ENCODE results near the gene YWHAE.
A peak's percentile ranks its signal among the peaks of the same experiment; 100 is the strongest.
"Not testable (repeated sequence)": the region's sequence is repeated elsewhere in the genome, so short reads cannot be mapped to it uniquely, and the experiment has no call there.

Gene YWHAE

DNA sequence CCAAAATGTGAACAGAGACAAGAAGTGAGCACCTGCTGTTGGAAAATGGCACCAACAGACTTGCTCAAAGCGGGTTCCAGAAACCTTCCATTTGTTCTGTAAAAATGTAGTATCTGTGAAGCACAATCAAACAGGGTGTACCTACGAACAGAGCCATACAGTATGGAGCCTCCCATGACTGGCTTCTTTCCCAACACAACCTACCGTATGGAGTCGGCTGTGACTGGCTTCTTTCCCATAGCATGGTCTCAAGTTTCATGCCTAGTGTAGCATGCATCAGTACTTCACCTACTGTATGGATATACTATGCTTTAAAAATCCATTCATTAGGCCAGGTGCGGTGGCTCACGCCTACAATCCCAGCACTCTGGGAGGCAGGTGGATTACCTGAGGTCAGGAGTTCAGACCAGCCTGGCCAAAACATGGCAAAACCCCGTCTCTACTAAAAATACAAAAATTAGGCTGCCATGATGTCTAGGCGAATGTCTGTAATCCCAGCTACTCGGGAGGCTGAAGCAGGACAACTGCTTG is 26.2 kb downstream of the YWHAE start:
- TF ChIP-seq ZNF274 (IDR thresholded peaks at IDR 0.05; ENCODE audit: low read depth, low read length), result no peak
- H3K4me3 ChIP-seq (ENCODE audit: low read length), result no peak overlapping the region; the same call in 1 of the 2 replicates

- H3K4me3 ChIP-seq (ENCODE audit: low read length), result no peak overlapping the region
- no peak for TF ChIP-seq ZNF274 (IDR thresholded peaks at IDR 0.05; ENCODE audit: low read depth, low read length)
Observed at GRCh38 chr17:1372618-1373017, 27.4 kb downstream of the YWHAE start.

DNA sequence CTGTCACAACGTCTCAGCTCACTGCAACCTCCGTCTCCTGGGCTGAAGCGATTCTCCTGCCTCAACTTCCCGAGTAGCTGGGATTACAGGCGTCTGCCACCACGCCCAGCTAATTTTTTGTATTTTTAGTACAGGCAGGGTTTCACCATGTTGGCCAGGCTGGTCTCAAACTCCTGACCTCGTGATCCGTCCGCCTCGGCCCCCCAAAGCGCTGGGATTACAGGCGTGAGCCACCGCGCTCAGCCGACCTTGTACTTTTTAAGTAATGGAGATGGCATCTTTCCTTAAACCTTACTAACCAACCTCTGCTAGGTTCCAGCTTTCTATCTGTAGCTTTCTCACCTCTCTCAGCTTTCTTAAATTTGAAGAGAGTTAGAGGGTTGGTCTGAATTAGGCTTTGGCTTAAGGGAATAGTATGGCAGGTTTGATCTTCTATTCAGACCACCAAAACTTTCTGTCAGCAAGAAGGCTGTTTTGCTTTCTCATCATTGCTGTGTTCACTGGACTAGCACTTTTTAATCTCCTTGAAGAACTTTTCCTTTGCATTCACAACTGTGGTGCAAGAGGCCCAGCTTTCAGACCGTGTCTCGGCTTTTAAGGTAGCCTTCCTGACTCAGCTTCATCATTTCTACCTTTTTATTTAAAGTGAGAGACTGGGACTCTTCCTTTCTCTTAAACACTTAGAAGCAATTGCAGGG is 28.0 kb downstream of the YWHAE start:
- no peak for TF ChIP-seq ZNF274 (IDR thresholded peaks at IDR 0.05; ENCODE audit: low read depth, low read length)
- no peak overlapping the region for H3K4me3 ChIP-seq (ENCODE audit: low read length)

DNA sequence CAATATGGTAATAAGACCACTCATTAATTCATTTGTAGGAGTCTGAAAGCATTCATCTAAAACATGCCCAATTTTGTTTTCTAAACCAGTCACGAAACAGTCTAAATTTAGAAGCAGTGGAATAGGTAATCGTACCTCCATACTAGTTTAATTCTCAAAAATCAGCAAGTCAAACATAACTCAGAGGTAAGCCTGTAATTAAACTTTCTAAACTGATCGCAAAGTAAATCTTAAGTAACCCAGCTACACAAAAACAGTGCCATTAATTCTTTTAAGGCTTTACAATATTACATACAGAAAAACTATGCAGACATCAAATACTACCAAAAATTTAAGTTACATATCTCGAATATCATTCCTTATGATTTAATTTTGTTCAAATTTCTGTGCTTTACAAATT is 31.4 kb downstream of the YWHAE start:
- no peak for TF ChIP-seq ZNF274 (IDR thresholded peaks at IDR 0.05; ENCODE audit: low read depth, low read length)
- no peak overlapping the region for H3K4me3 ChIP-seq (ENCODE audit: low read length)

GRCh38 chr17:1367351-1367745 is 32.7 kb downstream of the YWHAE start:
- no peak overlapping the region for H3K4me3 ChIP-seq (ENCODE audit: low read length)
- no peak for TF ChIP-seq ZNF274 (IDR thresholded peaks at IDR 0.05; ENCODE audit: low read depth, low read length)

DNA sequence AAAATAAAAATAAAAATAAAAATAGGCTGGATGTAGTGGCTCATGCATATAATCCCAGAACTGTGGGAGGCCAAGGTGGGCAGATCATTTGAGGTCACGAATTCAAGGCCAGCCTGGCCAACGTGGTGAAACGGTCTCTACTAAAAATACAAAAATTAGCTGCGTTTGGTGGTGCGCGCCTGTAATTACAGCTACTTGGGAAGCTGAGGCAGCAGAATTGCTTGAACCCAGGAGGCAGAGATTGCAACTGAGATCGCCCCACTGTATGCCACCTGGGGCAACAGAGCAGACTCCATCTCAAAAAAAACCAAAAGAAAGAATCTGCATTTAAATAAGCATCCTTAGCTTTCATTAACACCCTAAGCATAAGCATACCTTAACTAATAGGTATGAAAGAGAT is 33.8 kb downstream of the YWHAE start:
- TF ChIP-seq ZNF274 (IDR thresholded peaks at IDR 0.05; ENCODE audit: low read depth, low read length), result no peak
- H3K4me3 ChIP-seq (ENCODE audit: low read length), result no peak overlapping the region

GRCh38 chr17:1365445-1366039 is 34.5 kb downstream of the YWHAE start:
- no peak overlapping the region for H3K4me3 ChIP-seq (ENCODE audit: low read length)

GRCh38 chr17:1362964-1363363 is 37.1 kb downstream of the YWHAE start:
- no peak for TF ChIP-seq ZNF274 (IDR thresholded peaks at IDR 0.05; ENCODE audit: low read depth, low read length)
- H3K4me3 ChIP-seq (ENCODE audit: low read length), result peak overlapping the region; percentile 6; the same call in 1 of the 2 replicates

More at GRCh38 chr17:1365445-1366039, 34.5 kb downstream of the YWHAE start:
- no peak for TF ChIP-seq ZNF274 (IDR thresholded peaks at IDR 0.05; ENCODE audit: low read depth, low read length)

GRCh38 chr17:1362065-1362848 is 37.8 kb downstream of the YWHAE start:
- TF ChIP-seq ZNF274 (IDR thresholded peaks at IDR 0.05; ENCODE audit: low read depth, low read length), result no peak
- H3K4me3 ChIP-seq (ENCODE audit: low read length), result no peak overlapping the region; the same call in 1 of the 2 replicates

DNA sequence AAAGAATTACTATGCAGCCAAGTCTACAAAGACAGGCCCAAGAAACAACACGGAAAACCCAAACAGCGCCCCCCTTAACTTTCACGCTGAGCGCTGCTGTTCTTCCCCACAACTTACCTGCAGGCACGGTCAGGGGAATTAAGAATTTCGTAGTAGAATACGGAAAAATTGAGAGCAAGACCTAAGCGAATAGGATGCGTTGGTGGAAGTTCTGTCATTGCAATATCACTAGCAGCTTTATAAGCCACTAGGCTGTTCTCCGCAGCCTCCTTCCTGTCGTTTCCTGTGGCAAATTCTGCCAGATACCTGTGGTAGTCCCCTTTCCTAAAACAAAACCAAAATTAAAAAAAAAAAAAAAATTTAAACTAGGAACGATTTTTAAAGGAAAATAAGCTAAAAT is 39.0 kb downstream of the YWHAE start:
- no peak for TF ChIP-seq ZNF274 (IDR thresholded peaks at IDR 0.05; ENCODE audit: low read depth, low read length)
- no peak overlapping the region for H3K4me3 ChIP-seq (ENCODE audit: low read length)

DNA sequence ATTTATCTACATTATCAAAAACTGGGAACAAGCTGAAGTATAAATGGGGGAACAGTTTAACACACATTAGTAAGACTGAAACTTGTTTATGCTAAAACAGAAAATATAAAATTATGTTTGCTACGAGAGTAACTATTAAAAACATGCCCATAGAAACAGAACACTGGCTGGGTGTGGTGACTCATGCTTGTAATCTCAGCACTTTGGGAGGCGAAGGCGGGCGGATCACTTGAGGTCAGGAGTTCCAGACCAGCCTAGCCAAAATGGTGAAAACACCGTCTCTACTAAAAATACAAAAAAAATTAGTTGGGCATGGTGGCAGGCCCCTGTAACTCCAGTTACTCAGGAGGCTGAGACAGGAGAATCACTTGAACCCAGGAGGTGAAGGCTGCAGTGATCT is 39.7 kb downstream of the YWHAE start:
- not testable (repeated sequence) for H3K4me3 ChIP-seq (ENCODE audit: low read length)

DNA sequence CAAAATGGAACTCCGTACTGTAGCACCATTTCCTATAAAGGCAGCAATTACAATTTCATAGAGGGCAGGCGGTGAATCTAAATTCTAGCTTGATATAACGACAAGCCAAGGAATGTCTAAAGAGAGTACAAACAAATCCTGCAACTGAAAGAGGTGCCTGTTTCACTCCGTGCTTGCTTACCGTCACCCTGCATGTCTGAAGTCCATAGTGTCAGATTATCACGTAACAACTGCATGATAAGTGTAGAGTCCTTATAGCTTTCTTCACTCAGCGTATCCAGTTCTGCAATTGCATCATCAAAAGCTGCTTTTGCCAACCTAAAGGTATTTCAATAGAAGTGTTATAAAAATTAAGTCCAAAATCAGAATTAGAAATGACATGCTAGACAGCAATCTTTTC is 46.0 kb downstream of the YWHAE start:
- no peak overlapping the region for H3K4me3 ChIP-seq (ENCODE audit: low read length)
- TF ChIP-seq ZNF274 (IDR thresholded peaks at IDR 0.05; ENCODE audit: low read depth, low read length), result no peak

- H3K4me3 ChIP-seq (ENCODE audit: low read length), result not testable (repeated sequence)
Observed at GRCh38 chr17:1352530-1352929, 47.5 kb downstream of the YWHAE start.

GRCh38 chr17:1351971-1352370 is 48.1 kb downstream of the YWHAE start:
- H3K4me3 ChIP-seq (ENCODE audit: low read length), result no peak overlapping the region
- TF ChIP-seq ZNF274 (IDR thresholded peaks at IDR 0.05; ENCODE audit: low read depth, low read length), result no peak

GRCh38 chr17:1351275-1351674 is 48.7 kb downstream of the YWHAE start:
- no peak overlapping the region for H3K4me3 ChIP-seq (ENCODE audit: low read length)
- no peak for TF ChIP-seq ZNF274 (IDR thresholded peaks at IDR 0.05; ENCODE audit: low read depth, low read length)

All from GM08714 (cell line).